B cell (primary cell): Measurements from ENCODE around the gene ESRP2. TPM values are rescaled to one million over a fixed set of nuclear protein-coding genes. Genes with fewer than 3 reads are reported as not detected.

ENCODE experiments used
- ATAC-seq: fragments of 200-7000 bp; cut with Tn5 transposase; one replicate; pipeline ENCODE4 v1.10.0; 2021; ENCODE audit warnings: low read depth, mild to moderate bottlenecking, moderate number of reproducible peaks, moderate library complexity
- CTCF ChIA-PET: fragments of 350-600 bp; sonication (Branson Sonifier 250); formaldehyde crosslinking; loops from one replicate; lab custom pipeline; 2021; ENCODE audit warnings: antibody characterized with exemption, inconsistent platforms; lab: Charles Lee
- POLR2A ChIA-PET: fragments of 350-600 bp; sonication (Branson Sonifier 250); formaldehyde crosslinking; loops from one replicate; lab custom pipeline; 2021; ENCODE audit warnings: antibody characterized with exemption; lab: Charles Lee
- DNase-seq: peaks from one replicate; pipeline ENCODE4 v3.0.0; 2013
- H2AFZ ChIP-seq: 2 replicates; pipeline ENCODE4 v1.6.1; 2012; ENCODE audit warnings: mild to moderate bottlenecking, low read depth, low read length; ENCODE audit not compliant: insufficient read depth, poor library complexity, severe bottlenecking
- H3K27ac ChIP-seq, 2 donors: 1 replicate in 1 of 2; 2 replicates in 1 of 2; pipeline ENCODE4 v1.5.1; 2012 to 2013; ENCODE audit warnings: low read length in 2 of 2, mild to moderate bottlenecking in 2 of 2, moderate library complexity in 1 of 2
- H3K27me3 ChIP-seq, 4 experiments: fragments of 200-600 bp in 1 of 4; sonication (generic) in 1 of 4; replicated peaks in 1 of 4; 1 replicate in 2 of 4; 2 replicates in 2 of 4; pipeline versions ENCODE4 v1.6.1 to v1.7.0; 2013 to 2016; ENCODE audit warnings: low read length in 3 of 4, mild to moderate bottlenecking in 2 of 4, mixed read lengths in 1 of 4, moderate library complexity in 1 of 4; ENCODE audit not compliant: insufficient read depth in 4 of 4, control insufficient read depth in 3 of 4; ENCODE audit errors: control extremely low read depth in 1 of 4
- H3K36me3 ChIP-seq, 2 experiments: replicated peaks in 1 of 2; 1 replicate in 1 of 2; 2 replicates in 1 of 2; pipeline versions ENCODE4 v1.6.1 to v1.7.1; 2013; ENCODE audit warnings: low read length in 1 of 2; ENCODE audit not compliant: insufficient read depth in 2 of 2, control insufficient read depth in 1 of 2; ENCODE audit errors: control extremely low read depth in 1 of 2, extremely low read depth in 1 of 2
- H3K4me1 ChIP-seq, 2 donors: fragments of 200-600 bp in 1 of 2; sonication (generic) in 1 of 2; 1 replicate in 1 of 2; 2 replicates in 1 of 2; pipeline versions ENCODE4 v1.5.1 to v1.6.1; 2013 to 2017; ENCODE audit warnings: low read length in 2 of 2; ENCODE audit not compliant: control insufficient read depth in 2 of 2, insufficient read depth in 2 of 2
- H3K4me2 ChIP-seq: replicated peaks from 2 replicates; pipeline ENCODE3; 2012; ENCODE audit warnings: mild to moderate bottlenecking, low read depth, low read length; ENCODE audit not compliant: poor library complexity, severe bottlenecking
- H3K4me3 ChIP-seq, 5 experiments: fragments of 200-600 bp in 1 of 5; sonication (generic) in 1 of 5; 1 replicate in 3 of 5; 2 replicates in 2 of 5; pipeline versions ENCODE4 v1.5.1 to v1.7.0; 2011 to 2016; ENCODE audit warnings: low read length in 4 of 5, mild to moderate bottlenecking in 4 of 5, low read depth in 2 of 5, control low read depth in 1 of 5, moderate library complexity in 1 of 5; ENCODE audit not compliant: insufficient read depth in 1 of 5; ENCODE audit errors: control extremely low read depth in 1 of 5, extremely low read depth in 1 of 5
- H3K79me2 ChIP-seq: fragments of 200-600 bp; sonication (generic); one replicate; pipeline ENCODE4 v1.6.0; 2016; ENCODE audit warnings: low read length; ENCODE audit not compliant: control insufficient read depth, insufficient read depth
- H3K9ac ChIP-seq: fragments of 200-600 bp; sonication (generic); 2 replicates; pipeline ENCODE4 v1.6.1; 2017; ENCODE audit warnings: mild to moderate bottlenecking, low read length, moderate library complexity
- H3K9me3 ChIP-seq, 3 donors: one replicate each; pipeline versions ENCODE4 v1.6.1 to v1.7.1; 2013; ENCODE audit warnings: low read length in 2 of 3; ENCODE audit not compliant: control insufficient read depth in 2 of 3, insufficient read depth in 1 of 3; ENCODE audit errors: control extremely low read depth in 1 of 3
- H4K20me1 ChIP-seq: 2 replicates; pipeline ENCODE4 v1.6.0; 2012; ENCODE audit warnings: mild to moderate bottlenecking, low read length; ENCODE audit not compliant: insufficient read depth, control insufficient read depth, poor library complexity, severe bottlenecking
- H3K27ac Mint-ChIP-seq: one replicate; pipeline ENCODE4 v1.8.0; 2021; ENCODE audit warnings: mixed read lengths
- H3K27me3 Mint-ChIP-seq: one replicate; pipeline ENCODE4 v1.8.0; 2021; ENCODE audit warnings: mixed read lengths
- H3K4me1 Mint-ChIP-seq: one replicate; pipeline ENCODE4 v1.8.0; 2021; ENCODE audit warnings: mixed read lengths
- H3K4me3 Mint-ChIP-seq: one replicate; pipeline ENCODE4 v1.8.0; 2021; ENCODE audit warnings: mixed read lengths
- H3K9me3 Mint-ChIP-seq: one replicate; pipeline ENCODE4 v1.8.0; 2022; ENCODE audit warnings: mixed read lengths; ENCODE audit not compliant: insufficient read depth
- CTCF ChIP-seq: fragments of 200-600 bp; IDR thresholded peaks from one replicate; pipeline ENCODE4 v1.8.0; 2022; ENCODE audit warnings: antibody characterized with exemption, mild to moderate bottlenecking
- EZH2 ChIP-seq: IDR thresholded peaks from 2 replicates; pipeline ENCODE4 v1.6.1; 2012; ENCODE audit warnings: borderline replicate concordance, low read depth, mild to moderate bottlenecking, moderate library complexity, low read length; ENCODE audit not compliant: insufficient read depth, poor library complexity, severe bottlenecking
- WGBS: methylation state at CpG from one replicate; pipeline ENCODE4 v1.1.5; 2013; ENCODE audit warnings: missing lambda C conversion rate; ENCODE audit not compliant: insufficient coverage; 5-methylcytosine and 5-hydroxymethylcytosine counted together
- intact Hi-C: fragments of 100-400 bp; cut with micrococcal nuclease; formaldehyde crosslinking; loops from one replicate; pipeline ENCODE4 v1.10.0; 2022
- polyA plus RNA-seq: library from polyadenylated mRNA; depleted of rRNA; stranded (reverse); fragments of >200 nt; gene quantifications from 2 replicates; pipeline ENCODE4 v1.2.3, GENCODE V29; 2012
- total RNA-seq, 2 donors: library from RNA; stranded (reverse); fragments of 120-200 nt in 1 of 2; gene quantifications; 1 replicate in 1 of 2; 2 replicates in 1 of 2; pipeline versions ENCODE4 v1.2.3 to v1.2.4, GENCODE V29; 2013 to 2022

Gene ESRP2
- total and polyA plus RNA-seq, 2 donors (not counting 1 experiment from before 2014, with no cell fraction given): 0.09 TPM; not detected in 1

- Histone ChIP-seq H3K9me3 (no peaks in the 10 kb centered on the region), H3K4me1 (peaks cover 21 to 37% of the 10 kb centered on the region in 2 donors), H4K20me1 (peaks cover 7% of the 10 kb centered on the region), H3K4me2 (peak overlapping the region; percentile 51), H3K9ac (no peak overlapping the region), H3K36me3 (peaks cover 0 to 31% of the 10 kb centered on the region in 2 experiments), H3K4me3 (no peak overlapping the region), H3K27me3 (no peaks in the 10 kb centered on the region), H2AFZ (peak overlapping the region; percentile 55), H3K79me2 (peaks cover 26% of the 10 kb centered on the region), H3K27ac (peak overlapping the region; percentile 50 to 55)
- no peaks in the 10 kb centered on the region for H3K27me3 Mint-ChIP-seq
- ChIA-PET POLR2A (interaction anchor here (0.5 to 1.2 kb wide), 3 partner anchors 14 to 53 kb away, joined by 3 to 4 read pairs (median 3); partner anchors contain the start of genes PRMT7 and SLC7A6OS), CTCF (interaction anchor here (0.5 to 15.1 kb wide), 11 partner anchors 12 to 932 kb away, joined by 3 to 554 read pairs (median 8); partner anchors contain the start of genes ESRP2, PLA2G15, PRMT7 and SLC7A6OS)
- DNase-seq (peak; percentile 76), ATAC-seq (peak; percentile 88)
- whole genome bisulfite sequencing: 13% methylated on average over 6 of the region's 6 CpGs
- peak overlapping the region; percentile 90 for H3K27ac Mint-ChIP-seq
- TF ChIP-seq EZH2 (no peak), CTCF (no peak)
- peaks cover 31% of the 10 kb centered on the region for H3K4me1 Mint-ChIP-seq
- intact Hi-C loops: no loop called here
- peak overlapping the region; percentile 41 for H3K4me3 Mint-ChIP-seq
- H3K9me3 Mint-ChIP-seq: no peaks in the 10 kb centered on the region
Measured at GRCh38 chr16:68257251-68257905, 21.5 kb upstream of the ESRP2 start.

- no peak overlapping the region for H3K9ac ChIP-seq
- intact Hi-C loops: no loop called here
- ATAC-seq (no peak), DNase-seq (no peak)
- H2AFZ ChIP-seq: no peak overlapping the region
- Mint-ChIP-seq H3K27ac (no peak overlapping the region), H3K9me3 (no peaks in the 10 kb centered on the region), H3K4me1 (peaks cover 32% of the 10 kb centered on the region), H3K27me3 (no peaks in the 10 kb centered on the region), H3K4me3 (no peak overlapping the region)
- ChIA-PET CTCF (interaction anchor here (1.0 to 15.1 kb wide), 3 partner anchors 8 to 72 kb away, joined by 4 to 554 read pairs (median 8); partner anchors contain the start of gene SLC7A6), POLR2A (no interaction called here)
- H3K36me3 ChIP-seq: peaks cover 0 to 31% of the 10 kb centered on the region in 2 experiments
- H3K9me3 ChIP-seq: no peaks in the 10 kb centered on the region
- H3K79me2 ChIP-seq: peaks cover 10% of the 10 kb centered on the region
- H3K27me3 ChIP-seq: no peaks in the 10 kb centered on the region
- no peaks in the 10 kb centered on the region for H4K20me1 ChIP-seq
- no peak overlapping the region for H3K4me3 ChIP-seq
- no peak overlapping the region for H3K27ac ChIP-seq
- whole genome bisulfite sequencing: 98% methylated on average over 16 of the region's 18 CpGs
- H3K4me2 ChIP-seq: no peak overlapping the region
- H3K4me1 ChIP-seq: peaks cover 35 to 39% of the 10 kb centered on the region in 2 donors
- TF ChIP-seq EZH2 (no peak), CTCF (no peak)
Measured at GRCh38 chr16:68255712-68256111, 19.8 kb upstream of the ESRP2 start.
